Measurements from ENCODE around the gene ZNF391.

- TF ChIP-seq EZH2 (IDR thresholded peaks at IDR 0.05; ENCODE audit: borderline replicate concordance, low read length) (no peak), CTCF (IDR thresholded peaks at IDR 0.05; ENCODE audit: low read length) (no peak)
Observed at GRCh38 chr6:27359231-27359630, 29.3 kb upstream of the ZNF391 start.
